Measurements from ENCODE around the gene GHR. TPM values are rescaled to one million over a fixed set of nuclear protein-coding genes. Genes with fewer than 3 reads are reported as not detected.

The GHR gene
- total and polyA plus RNA-seq, 2 donors (not counting 3 experiments of a cell fraction or from before 2014, with no cell fraction given), result 0.27 to 0.28 TPM

- Histone ChIP-seq H3K9me1 (replicated peaks; ENCODE audit: control insufficient read depth, extremely low read depth, insufficient read depth, low read length) (no peaks in the 10 kb centered on the region), H3K27me3 (ENCODE audit: control insufficient read depth in 2 of 2, insufficient read depth in 2 of 2, low read length in 2 of 2) (no peaks in the 10 kb centered on the region), H3K4me3 (replicated peaks in 1 of 3; ENCODE audit: insufficient read depth in 1 of 3, low read depth in 1 of 3, low read length in 3 of 3) (no peak overlapping the region), H3K36me3 (ENCODE audit: control insufficient read depth in 2 of 2, extremely low read depth in 1 of 2, insufficient read depth in 2 of 2, low read length in 2 of 2) (no peaks in the 10 kb centered on the region), H3K9me3 (replicated peaks; ENCODE audit: control insufficient read depth, insufficient read depth, low read length) (no peaks in the 10 kb centered on the region), H3K27ac (ENCODE audit: insufficient read depth, low read depth, low read length) (no peak overlapping the region), H4K20me1 (replicated peaks; ENCODE audit: control insufficient read depth, extremely low read depth, insufficient read depth, low read length) (no peaks in the 10 kb centered on the region), H3K79me2 (ENCODE audit: control insufficient read depth, insufficient read depth, low read length) (no peaks in the 10 kb centered on the region), H3K4me2 (ENCODE audit: insufficient read depth, low read length) (no peak overlapping the region), H3K9ac (replicated peaks; ENCODE audit: extremely low read depth, insufficient read depth, low read length) (no peak overlapping the region), H2AFZ (ENCODE audit: low read depth, low read length) (no peak overlapping the region), H3K4me1 (ENCODE audit: control insufficient read depth, extremely low read depth, insufficient read depth, low read length) (no peaks in the 10 kb centered on the region)
- intact Hi-C loops (cut with micrococcal nuclease), result no loop called here
- CTCF ChIA-PET, result no interaction called here
- FAIRE-seq (no peak), DNase-seq (ENCODE audit: low read depth, low spot score) (no peak)
- BruUV-seq (replicated peaks), result no TSS peak
- TF ChIP-seq, protein P1, sequence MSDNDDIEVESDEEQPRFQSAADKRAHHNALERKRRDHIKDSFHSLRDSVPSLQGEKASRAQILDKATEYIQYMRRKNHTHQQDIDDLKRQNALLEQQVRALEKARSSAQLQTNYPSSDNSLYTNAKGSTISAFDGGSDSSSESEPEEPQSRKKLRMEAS (IDR thresholded peaks at IDR 0.05; ENCODE audit: insufficient read depth, insufficient read length), result no peak
- TF ChIP-seq POLR2AphosphoS5 (IDR thresholded peaks at IDR 0.05; ENCODE audit: insufficient read depth, low read depth, low read length) (no peak), GATA2 (IDR thresholded peaks at IDR 0.05; ENCODE audit: insufficient read depth, insufficient read length, low read depth, low read length) (no peak), EZH2 (IDR thresholded peaks at IDR 0.05; ENCODE audit: borderline replicate concordance, low read depth, low read length, severe bottlenecking) (no peak), CTCF (IDR thresholded peaks at IDR 0.05; ENCODE audit: extremely low read depth in 1 of 2, insufficient read depth in 1 of 2, low read depth in 1 of 2, low read length in 2 of 2) (no peak), POLR2A (IDR thresholded peaks at IDR 0.05; ENCODE audit: low read depth, low read length) (no peak), FOS (IDR thresholded peaks at IDR 0.05; ENCODE audit: borderline replicate concordance, insufficient read depth, low read length) (no peak), MYC (IDR thresholded peaks at IDR 0.05; ENCODE audit: low read depth, low read length) (no peak), JUN (IDR thresholded peaks at IDR 0.05; ENCODE audit: borderline replicate concordance, insufficient read depth, insufficient read length, low read depth) (no peak)
- POLR2A ChIA-PET, result no interaction called here
- dilution Hi-C loops (cut with MboI; ENCODE audit: extremely low pct_ligation_motif_present, low sequenced_read_pairs), result no loop called here
Observed at GRCh38 chr5:42461033-42461432, 37.8 kb downstream of the GHR start.
